AG08396 (cell line): ENCODE data around the gene SLMAP.

Source experiments
- DNase-seq: peaks from one replicate; pipeline ENCODE4 v3.0.0; 2012; ENCODE audit warnings: low spot score, mixed read lengths

The SLMAP gene

DNA sequence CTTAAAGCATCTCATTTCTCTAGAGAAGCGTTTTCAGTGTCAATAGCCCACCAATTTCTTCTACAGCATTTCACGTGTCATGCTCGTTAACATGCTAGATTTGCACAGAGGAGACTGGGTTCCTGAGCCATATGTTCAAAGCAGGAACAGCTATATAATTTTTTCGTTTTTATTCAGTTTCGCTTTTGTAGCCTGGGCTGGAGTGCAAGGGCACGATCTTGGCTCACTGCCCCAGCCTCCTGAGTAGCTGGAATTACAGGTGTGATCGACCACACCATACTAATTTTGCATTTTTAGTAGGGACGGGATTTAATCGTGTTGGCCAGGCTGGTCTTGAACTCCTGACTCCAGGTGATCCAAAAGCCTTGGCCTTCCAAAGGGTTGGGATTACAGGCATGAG is 6.6 kb upstream of the SLMAP start:
- no peak for DNase-seq

DNA sequence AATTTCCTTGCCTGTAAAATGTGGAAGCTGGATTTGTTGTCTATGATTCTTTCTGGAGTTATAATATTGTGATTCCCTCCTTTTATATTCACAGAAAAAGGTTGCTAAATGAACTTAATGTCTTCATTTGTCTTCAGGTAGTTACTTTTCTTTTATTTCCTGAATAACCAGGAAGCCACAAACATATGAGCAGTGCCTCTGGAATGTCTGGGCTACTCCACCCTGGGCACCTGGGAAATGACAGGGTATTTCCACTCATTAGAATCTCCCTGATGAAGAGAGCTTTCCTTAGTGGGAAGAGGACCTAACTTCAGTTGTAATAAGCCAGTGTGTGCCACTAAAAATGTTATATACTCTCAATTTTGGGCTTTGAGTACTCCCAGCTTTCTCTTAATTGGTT is 3.8 kb upstream of the SLMAP start:
- peak; percentile 14 for DNase-seq

DNA sequence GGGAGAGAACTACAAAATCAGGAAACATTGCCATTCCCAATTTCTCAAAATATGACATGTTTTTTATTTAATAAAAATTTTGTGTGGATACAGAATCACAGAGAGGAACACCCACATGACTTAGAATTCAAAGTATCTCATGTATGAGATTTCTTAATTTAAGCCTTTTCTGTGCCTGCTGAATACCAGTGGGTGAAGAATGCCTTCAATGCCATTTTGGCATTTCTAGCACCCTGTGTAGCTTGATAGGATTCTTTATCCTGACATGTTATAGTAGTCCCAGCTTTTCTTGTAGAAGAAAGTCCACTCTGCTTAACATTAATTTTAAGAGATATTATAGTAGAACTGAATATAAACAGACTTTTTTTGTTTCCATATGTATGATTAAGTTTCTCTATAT is 3.1 kb upstream of the SLMAP start:
- DNase-seq: no peak

DNA sequence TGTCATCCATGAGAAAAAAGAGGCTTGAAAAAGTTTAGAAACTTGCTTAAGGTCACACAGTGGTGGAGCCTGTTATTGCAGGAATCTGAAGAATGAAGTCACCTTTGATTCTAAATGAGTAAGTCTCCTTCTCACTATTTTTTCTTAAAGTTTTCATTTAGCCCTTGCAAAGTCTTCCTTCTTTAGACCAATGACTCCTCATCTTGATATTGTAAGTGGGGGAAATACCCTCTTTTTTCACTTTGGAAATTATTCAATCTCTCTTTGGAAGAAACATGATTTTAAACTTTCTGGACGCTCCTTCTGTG is 787 bp upstream of the SLMAP start:
- DNase-seq: peak; percentile 38

DNA sequence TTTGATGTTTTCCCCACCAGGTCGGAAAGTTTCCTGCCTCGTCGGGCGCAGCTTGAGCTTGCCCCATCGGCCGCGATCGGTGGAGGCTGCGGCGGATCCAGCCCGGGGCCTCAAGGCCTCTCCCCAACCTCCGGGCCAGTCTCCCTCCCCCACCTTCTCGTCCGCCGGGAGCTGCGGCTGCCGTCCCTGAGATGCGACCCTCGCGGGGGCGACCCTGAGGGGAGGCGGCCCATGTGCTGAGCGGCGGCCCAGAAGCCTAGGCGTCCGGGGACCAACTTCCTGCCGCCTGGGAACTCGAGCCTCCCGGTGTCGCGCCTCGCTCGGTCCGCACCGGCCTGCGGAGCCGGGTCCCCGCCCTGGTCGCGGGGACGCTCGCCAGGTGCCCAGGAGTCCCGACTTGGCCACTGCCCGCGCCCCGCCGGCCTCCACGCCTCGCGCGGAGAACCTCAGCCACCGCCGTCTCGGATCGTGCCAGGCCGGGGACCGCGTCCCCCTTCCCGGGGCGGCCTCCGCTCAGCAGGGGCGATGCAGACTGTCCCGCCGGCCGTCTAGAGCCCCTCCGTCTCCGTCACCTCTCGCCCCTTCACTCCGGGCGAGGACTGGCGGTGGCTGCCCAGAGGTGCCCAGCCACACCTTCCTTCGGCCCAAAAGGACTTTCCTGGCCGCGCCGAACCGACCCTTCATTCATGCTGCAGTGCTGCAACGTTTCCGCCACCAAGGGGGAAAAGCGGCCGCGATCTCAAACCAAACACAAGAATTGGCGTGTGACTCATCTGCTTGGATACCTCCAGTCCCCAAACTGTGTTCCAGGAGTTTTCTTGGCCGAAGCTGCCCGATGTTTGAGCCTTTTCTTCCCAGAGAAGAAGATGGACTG is 656 bp downstream of the SLMAP start:
- peak; percentile 75 for DNase-seq

DNA sequence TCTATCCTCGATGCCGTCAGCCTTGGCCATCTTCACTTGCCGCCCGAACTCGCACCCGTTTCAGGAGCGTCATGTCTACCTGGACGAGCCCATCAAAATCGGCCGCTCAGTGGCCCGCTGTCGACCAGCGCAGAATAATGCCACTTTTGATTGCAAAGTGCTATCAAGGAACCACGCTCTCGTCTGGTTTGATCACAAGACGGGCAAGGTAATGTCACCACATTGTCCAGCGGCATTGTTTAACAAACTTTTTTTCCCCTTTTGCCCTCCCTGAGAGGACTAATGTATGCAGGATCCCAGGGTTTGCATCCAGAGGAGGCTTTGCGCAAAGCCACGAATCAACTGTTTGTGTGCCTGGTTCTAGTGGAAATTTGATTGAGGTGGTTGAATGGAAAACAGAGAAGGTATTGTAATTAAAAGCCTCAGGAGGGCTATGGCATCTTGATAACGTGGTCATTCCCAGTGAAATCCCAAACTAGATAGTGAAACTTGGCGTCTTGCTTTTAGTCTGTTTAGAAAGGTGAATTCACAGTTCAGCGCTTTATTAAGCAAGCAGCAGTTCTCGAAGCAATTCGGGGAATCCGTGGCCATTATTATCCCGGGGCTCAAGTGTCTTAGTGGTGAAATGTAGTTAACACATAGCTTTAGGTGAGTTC is 1.7 kb downstream of the SLMAP start:
- peak; percentile 13 for DNase-seq

DNA sequence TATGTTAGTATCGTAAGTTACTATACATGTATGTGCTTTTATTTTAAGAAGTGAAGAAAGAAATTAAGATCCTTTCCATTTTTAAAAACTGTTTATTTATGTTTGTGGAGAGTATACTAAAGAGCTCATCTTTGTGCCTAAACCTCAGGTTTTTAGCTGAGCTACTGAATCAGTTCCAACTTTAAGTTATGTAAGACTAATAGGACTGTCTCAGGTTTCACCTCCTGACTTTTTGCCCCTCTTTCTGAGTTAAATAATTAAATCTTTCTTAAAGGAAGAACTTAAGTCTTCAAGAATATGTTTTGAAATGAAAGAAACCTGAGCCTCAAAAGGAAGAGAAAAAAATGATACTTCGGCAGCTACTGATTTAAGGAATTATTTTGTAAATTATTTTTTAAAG is 2.6 kb downstream of the SLMAP start:
- DNase-seq: no peak

DNA sequence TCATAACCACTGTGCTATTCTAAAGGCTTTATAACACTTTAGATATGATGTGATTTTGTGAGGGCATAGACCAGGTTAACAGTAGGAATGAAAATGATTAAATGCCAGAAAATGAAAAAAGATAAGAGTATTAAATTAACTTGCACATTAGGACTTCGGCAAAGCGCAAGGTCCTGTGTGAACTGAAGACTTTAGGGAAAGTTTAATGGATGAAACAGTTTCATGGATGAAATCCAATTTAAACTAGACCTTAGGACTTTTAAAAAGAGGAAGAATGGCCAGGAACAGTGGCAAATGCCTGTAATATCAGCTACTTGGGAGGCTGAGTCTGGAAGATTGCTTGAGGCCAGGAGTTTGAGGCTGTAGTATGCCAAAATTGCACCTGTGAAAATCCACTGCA is 8.7 kb downstream of the SLMAP start:
- no peak for DNase-seq

DNA sequence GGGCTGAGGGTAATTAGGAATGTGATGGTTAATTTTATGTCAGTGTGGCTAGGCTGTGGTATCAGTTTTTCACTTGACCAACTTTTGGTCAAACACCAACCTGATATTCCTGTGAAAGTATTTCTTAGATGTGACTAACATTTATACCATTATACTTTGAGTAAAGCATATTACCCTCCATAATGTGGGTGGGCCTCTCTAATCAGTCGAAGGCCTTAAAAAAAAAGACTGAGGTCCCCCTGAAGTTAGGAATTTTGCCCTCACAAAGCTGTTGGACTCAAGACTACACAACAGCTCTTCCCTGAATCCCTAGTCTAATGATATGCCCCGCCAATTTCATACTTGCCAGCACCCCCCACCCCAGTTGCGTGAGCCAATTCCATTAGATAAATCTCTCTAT is 12.5 kb downstream of the SLMAP start:
- no peak for DNase-seq

DNA sequence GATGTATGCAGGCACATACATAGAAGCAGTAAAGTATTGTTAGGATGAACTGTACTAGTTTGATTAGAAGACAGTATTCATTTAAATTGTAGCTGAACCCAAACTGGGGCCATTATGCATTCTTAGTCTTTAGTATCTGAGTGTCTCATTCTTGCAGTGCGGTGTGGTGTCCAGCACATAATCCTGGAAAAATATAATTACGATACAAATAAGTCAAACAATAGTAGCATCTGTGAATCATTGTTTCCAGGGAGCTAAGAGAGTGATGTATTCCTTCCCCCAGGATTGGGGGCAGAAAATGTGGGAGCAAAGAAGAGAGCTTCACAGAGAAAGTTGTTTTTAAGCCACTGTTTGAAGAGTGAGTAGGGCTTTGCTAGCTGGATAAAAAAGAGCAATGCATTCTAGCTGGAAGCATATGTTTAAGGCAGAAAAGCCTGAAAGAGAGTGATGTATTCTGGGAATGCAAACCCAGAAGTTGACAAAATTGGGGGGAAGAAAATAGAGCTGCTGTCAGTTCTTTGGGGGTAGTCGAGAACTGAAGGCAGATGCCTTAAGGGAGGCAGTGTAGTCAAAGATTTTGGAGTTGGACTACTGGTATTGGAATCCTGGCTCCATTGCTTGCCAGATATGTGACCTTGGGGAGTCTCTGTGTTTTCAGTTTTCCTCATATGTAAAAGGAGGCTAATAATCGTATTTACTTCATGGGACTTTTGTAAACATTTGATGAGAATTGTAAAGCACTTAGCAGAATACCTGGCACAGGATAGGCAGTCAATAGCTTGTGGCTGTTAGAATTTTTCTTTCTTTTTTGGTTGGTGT is 14.1 kb downstream of the SLMAP start:
- DNase-seq: no peak

DNA sequence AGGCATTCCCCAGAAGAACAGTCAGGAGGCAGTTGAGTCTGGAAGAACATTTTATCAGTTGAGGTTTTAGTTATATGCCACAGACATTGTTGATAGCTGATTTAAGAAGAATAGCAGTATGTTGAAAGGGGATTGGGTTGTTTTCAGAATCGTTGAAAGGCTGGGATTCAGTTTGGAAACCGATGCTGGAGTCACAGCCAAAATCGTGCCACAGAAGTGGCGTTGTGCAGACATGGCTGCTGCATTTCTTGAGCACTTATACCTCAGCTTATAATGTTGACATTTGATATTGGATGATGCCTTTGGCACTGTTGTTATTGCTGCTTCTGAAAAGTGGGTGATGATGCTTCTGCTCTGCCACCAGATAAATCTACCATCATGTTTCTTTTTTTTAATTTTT is 16.1 kb downstream of the SLMAP start:
- DNase-seq: no peak

DNA sequence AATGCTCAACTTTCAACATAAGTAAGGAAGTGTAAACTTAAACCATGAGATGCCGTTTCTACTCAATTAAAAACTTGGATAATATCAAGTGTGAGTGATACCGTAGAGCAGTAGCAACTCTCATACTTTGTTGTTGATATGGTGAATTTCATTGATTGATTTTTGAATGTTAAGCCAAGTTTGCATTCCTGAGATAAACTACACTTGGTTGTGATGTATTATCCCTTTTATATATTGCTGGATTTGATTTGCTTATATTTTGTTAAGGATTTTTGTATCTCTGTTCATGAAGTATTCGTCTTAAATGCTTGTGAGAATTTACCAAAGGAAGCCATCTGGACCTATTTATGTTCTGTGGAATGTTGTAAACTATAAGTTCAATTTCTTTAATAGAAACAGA is 21.7 kb downstream of the SLMAP start:
- DNase-seq: no peak

DNA sequence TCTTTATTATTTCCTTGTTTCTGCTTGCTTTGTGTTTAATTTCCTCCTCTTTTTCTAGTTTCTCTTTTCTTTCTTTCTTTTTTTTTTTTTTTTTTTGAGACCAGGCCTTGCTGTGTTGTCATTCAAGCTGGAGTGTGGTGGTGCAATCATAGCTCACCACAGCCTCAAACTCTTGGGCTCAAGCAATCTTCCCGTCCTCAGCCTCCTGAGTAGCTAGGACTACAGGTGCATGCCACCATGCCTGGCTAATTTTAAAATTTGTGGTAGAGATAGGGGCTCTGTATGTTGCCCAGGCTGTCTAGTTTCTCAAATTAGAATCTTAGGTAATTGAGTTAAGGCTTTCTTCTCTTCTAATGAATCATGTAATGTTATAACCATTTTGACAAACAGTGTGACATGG is 22.4 kb downstream of the SLMAP start:
- no peak for DNase-seq

DNA sequence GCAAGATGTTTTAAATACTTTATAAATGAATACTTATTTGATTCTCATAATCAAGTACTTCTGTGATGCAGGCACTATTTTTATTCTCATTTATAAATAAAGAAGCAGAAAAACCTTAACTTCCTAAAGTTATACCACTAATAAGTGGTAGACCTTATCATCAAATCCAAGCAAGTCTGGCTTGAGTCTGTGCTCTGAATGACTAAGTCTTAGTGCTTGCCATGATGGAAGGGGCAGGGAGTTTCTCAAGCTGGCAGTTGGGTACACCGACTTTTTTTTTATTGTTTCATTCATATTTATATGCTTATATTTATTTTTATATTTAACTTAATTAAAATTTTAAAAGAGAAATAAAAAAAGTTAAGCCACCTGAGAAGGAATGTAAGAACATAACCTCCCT is 23.6 kb downstream of the SLMAP start:
- DNase-seq: no peak

DNA sequence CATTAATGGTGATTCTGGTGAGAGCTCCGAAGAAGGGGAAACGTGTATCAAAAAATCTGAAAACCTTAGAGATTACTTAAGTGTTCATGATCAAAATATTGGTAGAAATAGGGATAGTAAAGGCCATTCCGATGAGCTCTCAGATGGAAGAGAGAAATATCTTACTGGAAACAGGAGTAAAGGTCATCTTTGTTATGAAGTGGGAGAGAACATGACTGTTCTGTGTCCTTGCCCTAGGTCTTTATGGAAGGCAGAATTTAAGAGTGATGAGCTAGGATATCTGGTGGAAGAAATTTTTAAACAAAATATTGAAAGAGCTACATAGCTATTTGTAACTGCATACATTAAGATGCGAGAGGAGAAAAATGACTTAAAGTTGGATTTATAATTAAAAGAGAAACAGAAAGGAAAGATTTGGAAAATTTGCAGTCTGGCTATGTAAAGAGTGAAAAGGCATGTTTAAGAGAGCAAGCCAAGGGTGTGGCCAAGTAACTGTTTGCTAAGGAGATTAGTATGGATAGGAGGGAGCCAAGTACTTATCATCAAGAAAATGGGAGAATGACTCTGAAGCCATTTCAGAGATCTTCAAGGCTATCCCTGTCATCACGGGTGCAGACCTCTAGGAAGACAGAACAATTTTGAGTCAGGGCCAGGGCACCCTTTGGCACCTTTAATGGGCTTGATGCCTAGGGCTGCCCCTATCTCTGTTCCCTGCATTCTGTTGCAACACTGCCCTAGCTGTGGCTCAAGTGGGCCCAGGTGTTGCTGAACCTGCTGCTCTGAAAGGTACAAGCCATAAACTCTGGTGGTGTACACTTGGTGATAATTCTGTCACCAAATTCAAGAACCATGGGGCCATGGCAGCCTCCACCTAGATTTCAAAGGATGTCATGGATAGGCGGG is 27.3 kb downstream of the SLMAP start:
- no peak for DNase-seq

DNA sequence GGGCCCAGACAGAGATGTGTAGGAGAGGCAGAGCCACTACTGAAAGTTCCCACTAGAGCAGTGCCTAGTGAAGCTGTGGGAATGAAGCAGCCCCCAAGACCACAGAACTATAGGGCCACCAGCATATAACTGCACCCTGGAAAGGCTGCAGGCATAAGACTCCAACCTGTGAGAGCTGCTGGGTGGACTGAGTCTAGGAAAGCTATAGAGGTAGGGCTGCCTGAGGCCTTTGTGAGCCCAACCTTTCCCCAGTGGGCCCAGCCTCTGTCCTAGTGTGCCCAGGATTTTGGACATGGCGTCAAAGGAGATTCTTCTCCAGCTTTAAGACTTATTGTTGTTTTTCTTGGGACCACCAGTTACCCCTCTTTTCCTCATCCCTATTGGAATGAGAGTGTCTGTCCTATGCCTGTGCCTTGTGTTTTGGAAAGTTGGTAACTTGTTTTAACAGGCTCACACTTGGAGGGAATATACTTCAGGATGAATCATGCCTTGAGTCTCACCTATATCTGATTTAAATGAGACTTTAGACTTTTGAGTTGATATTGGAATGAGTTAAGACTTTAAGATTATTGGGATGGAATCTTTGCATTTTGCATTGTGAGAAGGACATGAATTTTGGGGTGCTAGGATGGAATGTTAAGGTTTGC is 28.1 kb downstream of the SLMAP start:
- no peak for DNase-seq

DNA sequence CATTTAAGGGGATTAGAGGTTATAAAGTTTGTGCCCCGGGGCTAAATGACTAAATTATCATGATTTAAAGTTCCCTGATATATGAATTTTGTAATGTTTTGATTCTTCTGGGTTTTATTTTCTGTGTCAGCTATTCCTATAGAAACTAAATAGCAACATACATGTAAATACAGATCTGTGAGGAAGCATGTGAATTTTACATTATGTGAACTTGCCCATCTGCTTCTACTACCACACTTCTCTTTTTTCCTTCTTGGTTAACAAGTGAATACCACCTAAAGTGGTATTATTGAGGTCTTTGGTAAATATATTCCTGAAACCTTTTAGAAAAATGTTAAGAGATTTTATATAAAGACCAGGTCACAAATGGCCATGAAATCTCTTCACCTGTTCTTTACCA is 29.3 kb downstream of the SLMAP start:
- DNase-seq: no peak

DNA sequence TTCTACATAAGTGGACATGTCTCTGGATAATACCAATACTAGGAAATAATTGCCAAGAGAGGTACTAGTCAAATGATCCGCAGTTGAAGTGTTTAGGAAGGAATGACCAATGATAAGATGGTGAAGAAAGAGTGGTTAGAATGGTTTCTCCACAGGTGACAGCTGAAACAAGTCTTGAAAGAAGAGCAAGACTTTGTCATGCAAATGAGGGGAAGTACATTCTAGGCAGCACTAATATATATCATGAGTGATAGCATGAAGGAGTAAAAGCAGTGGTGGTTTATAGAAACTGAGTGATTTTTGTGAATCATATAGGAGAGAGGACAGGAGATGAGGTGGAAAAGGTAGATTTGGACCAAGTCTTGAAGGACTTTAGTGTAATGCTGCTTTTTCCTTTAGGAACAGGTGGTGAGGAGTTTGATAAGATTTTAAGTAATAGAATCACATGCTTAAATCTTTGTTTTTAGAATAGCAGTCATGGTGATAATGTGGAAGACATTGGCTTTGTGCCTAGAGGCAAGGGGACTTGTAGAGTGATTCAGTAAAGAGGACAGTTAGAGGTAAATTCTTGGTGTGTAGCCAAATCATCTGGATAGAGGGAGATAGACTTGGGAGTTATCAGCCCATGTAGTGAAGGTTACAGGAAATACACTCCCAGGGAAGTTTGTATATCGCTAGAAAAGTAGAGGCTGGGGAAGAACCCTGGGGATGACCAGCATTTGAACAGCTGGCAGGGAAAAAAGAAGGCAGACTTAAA is 31.9 kb downstream of the SLMAP start:
- DNase-seq: no peak

DNA sequence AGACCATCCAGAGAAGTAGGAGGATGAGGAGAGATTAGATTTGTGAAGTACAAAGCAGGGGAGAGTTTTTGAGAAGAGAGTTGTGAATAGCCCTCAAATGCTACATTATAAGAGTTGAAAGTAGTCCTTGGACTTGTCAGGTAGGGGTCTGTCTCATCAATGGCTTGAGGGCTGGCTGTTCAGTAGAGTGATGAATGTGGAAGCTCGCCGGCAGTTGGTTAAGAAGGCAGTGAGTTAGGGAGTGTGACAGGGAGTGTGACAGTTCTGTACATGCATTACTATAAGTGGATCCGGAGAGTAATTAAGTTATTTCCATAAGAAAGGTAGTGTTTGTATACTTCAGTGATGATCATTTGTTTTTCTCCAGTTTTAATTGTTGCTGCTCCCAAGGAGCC is 32.5 kb downstream of the SLMAP start:
- DNase-seq: no peak

DNA sequence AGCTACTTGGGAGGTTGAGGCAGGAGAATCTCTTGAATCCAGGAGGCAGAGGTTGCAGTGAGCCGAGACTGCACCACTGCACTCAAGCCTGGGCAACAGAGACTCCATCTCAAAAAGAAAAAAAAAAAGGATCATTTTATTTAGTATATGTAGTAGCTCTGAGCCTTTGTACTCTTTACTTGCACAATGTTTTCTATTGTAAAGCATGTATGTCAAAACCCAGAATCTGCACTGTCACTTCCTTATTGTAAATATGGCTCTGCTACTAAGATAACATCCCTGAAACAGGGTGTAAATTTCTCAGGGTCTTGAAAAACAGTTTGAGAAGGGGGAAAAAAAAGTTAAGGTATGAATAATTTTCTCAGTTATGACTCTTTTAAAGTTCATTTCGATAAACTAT is 35.1 kb downstream of the SLMAP start:
- no peak for DNase-seq

DNA sequence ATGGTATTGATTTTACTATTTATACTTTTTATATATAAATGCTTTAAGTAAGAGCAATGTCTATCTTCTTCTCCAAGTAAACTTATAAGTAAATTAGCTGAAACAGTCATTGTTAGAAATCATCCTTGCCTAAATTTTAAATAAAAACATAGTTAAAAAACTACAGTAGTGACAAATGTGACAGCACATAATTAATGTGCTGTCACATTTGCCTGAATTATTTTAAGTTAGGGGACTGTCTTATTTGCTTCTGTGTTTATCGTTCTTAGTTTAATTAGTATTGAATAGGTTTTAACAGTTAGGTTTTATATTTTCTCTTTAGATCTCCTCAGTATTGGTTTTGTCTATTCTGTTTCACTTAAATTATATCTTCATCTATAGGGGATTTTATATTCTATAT is 36.1 kb downstream of the SLMAP start:
- no peak for DNase-seq
